Measurements from ENCODE around the gene ENO4. TPM values are rescaled to one million over a fixed set of nuclear protein-coding genes. Genes with fewer than 3 reads are reported as not detected.

ENO4 gene
- polyA plus RNA-seq, 1 of the 3 experiments (the other 2 are of a cell fraction) = 0.36 TPM

GRCh38 chr10:116848944-116849247 is 403 bp upstream of the ENO4 start:
- peak overlapping the region; percentile 77 for H3K9ac ChIP-seq
- ChIA-PET CTCF (interaction anchor here (0.8 to 1.3 kb wide), 8 partner anchors 12 to 666 kb away, joined by 3 to 7 read pairs (median 4); no protein-coding TSS in a partner anchor), POLR2A (interaction anchor here (1.3 to 1.7 kb wide), 2 partner anchors 13 to 156 kb away, joined by 4 read pairs; partner anchors contain the start of gene SHTN1)
- no peak for DNase-seq
- peak overlapping the region; percentile 98 for H2AFZ ChIP-seq (ENCODE audit: low read depth)
- no peaks in the 10 kb centered on the region for H3K9me2 ChIP-seq
- H3K4me3 ChIP-seq (ENCODE audit: low read depth in 2 of 2, low read length in 1 of 2) = peak overlapping the region; percentile 67 to 74
- no peaks in the 10 kb centered on the region for H3K79me2 ChIP-seq (ENCODE audit: insufficient read depth)
- H3K4me1 ChIP-seq (ENCODE audit: control insufficient read depth in 1 of 2, insufficient read depth in 2 of 2, low read depth in 1 of 2, low read length in 1 of 2) = peaks cover 0 to 11% of the 10 kb centered on the region in 2 experiments; a peak in 1 of 4 replicates
- H3K36me3 ChIP-seq (replicated peaks in 1 of 2; ENCODE audit: control insufficient read depth in 1 of 2, insufficient read depth in 2 of 2, low read length in 1 of 2) = no peaks in the 10 kb centered on the region
- H4K20me1 ChIP-seq (ENCODE audit: insufficient read depth) = no peaks in the 10 kb centered on the region
- WGBS (ENCODE audit: low lambda C conversion rate) = 6% methylated on average over 22 of the region's 23 CpGs
- TF ChIP-seq JUND (IDR thresholded peaks at IDR 0.05) = no peak
- TF ChIP-seq FOXM1 (IDR thresholded peaks at IDR 0.05; ENCODE audit: low read depth) = no peak
- no peak for TF ChIP-seq MEF2A (IDR thresholded peaks at IDR 0.05; ENCODE audit: borderline replicate concordance, low read depth)
- TF ChIP-seq MXI1 (IDR thresholded peaks at IDR 0.05; ENCODE audit: low read depth, low read length) = no peak
- no peak for TF ChIP-seq EZH2phosphoT487 (IDR thresholded peaks at IDR 0.05; ENCODE audit: borderline replicate concordance, low read depth)
- TF ChIP-seq GATA2 (CRISPR knock-in tag; IDR thresholded peaks at IDR 0.05) = no peak
- TF ChIP-seq SMC3 (IDR thresholded peaks at IDR 0.05; ENCODE audit: low read depth, low read length) = no peak
- no peak for TF ChIP-seq YY1 (IDR thresholded peaks at IDR 0.05; ENCODE audit: low read depth)
- no peak for TF ChIP-seq RCOR1 (IDR thresholded peaks at IDR 0.05; ENCODE audit: low read length)
- TF ChIP-seq SIN3A (IDR thresholded peaks at IDR 0.05; ENCODE audit: borderline replicate concordance, low read depth, low read length) = no peak
- no peak for TF ChIP-seq USF1 (IDR thresholded peaks at IDR 0.05; ENCODE audit: borderline replicate concordance, low read depth)
- H3K27me3 ChIP-seq (ENCODE audit: insufficient read depth) = no peaks in the 10 kb centered on the region
- H3K9me3 ChIP-seq = no peaks in the 10 kb centered on the region
- H3F3A ChIP-seq (replicated peaks; ENCODE audit: insufficient read depth) = no peaks in the 10 kb centered on the region
- peak overlapping the region; percentile 9 to 72; a peak in 2 of 4 replicates for H3K27ac ChIP-seq (ENCODE audit: low read depth in 2 of 2, low read length in 1 of 2)
- H3K4me2 ChIP-seq = peak overlapping the region; percentile 87

- H3K9me3 ChIP-seq = no peaks in the 10 kb centered on the region
- H3K4me2 ChIP-seq = peak overlapping the region; percentile 87; the same call in 1 of the 2 replicates
- no peaks in the 10 kb centered on the region for H3K79me2 ChIP-seq (ENCODE audit: insufficient read depth)
- H4K20me1 ChIP-seq (ENCODE audit: insufficient read depth) = no peaks in the 10 kb centered on the region
- H3K9ac ChIP-seq = no peak overlapping the region; the same call in 1 of the 2 replicates
- ChIA-PET POLR2A (interaction anchor here (1.3 to 1.7 kb wide), 2 partner anchors 14 to 155 kb away, joined by 4 read pairs; partner anchors contain the start of gene SHTN1), CTCF (interaction anchor here (1.3 kb wide), 1 partner anchor 325 kb away, joined by 7 read pairs; no protein-coding TSS in a partner anchor)
- TF ChIP-seq YY1 (IDR thresholded peaks at IDR 0.05; ENCODE audit: low read depth) (no peak), TCF12 (IDR thresholded peaks at IDR 0.05) (no peak), POLR2AphosphoS5 (IDR thresholded peaks at IDR 0.05; ENCODE audit: low read depth, low read length) (no peak), PBX3 (IDR thresholded peaks at IDR 0.05) (no peak), CTCF (IDR thresholded peaks at IDR 0.05) (no peak), JUND (IDR thresholded peaks at IDR 0.05) (no peak), USF2 (IDR thresholded peaks at IDR 0.05; ENCODE audit: borderline replicate concordance, low read depth, low read length) (no peak), RCOR1 (IDR thresholded peaks at IDR 0.05; ENCODE audit: low read length) (no peak), NRF1 (IDR thresholded peaks at IDR 0.05; ENCODE audit: low read depth, low read length) (no peak), FOXM1 (IDR thresholded peaks at IDR 0.05; ENCODE audit: low read depth) (no peak), USF1 (IDR thresholded peaks at IDR 0.05; ENCODE audit: borderline replicate concordance, low read depth) (no peak), RAD21 (IDR thresholded peaks at IDR 0.05; ENCODE audit: low read length) (no peak), TEAD4 (IDR thresholded peaks at IDR 0.05; ENCODE audit: borderline replicate concordance, insufficient read depth) (no peak), NFIC (IDR thresholded peaks at IDR 0.05; ENCODE audit: borderline replicate concordance) (no peak), TAF1 (IDR thresholded peaks at IDR 0.05; ENCODE audit: borderline replicate concordance, low read depth, low read length) (no peak), CHD2 (IDR thresholded peaks at IDR 0.05; ENCODE audit: low read length, partially characterized antibody) (no peak)
- H3K4me1 ChIP-seq (ENCODE audit: control insufficient read depth in 1 of 2, insufficient read depth in 2 of 2, low read depth in 1 of 2, low read length in 1 of 2) = peaks cover 0 to 11% of the 10 kb centered on the region in 2 experiments; a peak in 1 of 4 replicates
- peak overlapping the region in 1 of 2 experiments; percentile 74; a peak in 1 of 4 replicates for H3K4me3 ChIP-seq (ENCODE audit: low read depth in 2 of 2, low read length in 1 of 2)
- H3K36me3 ChIP-seq (replicated peaks in 1 of 2; ENCODE audit: control insufficient read depth in 1 of 2, insufficient read depth in 2 of 2, low read length in 1 of 2) = no peaks in the 10 kb centered on the region
- no peak for DNase-seq
- peak overlapping the region; percentile 98; the same call in 1 of the 2 replicates for H2AFZ ChIP-seq (ENCODE audit: low read depth)
- H3K9me2 ChIP-seq = no peaks in the 10 kb centered on the region
- no peak overlapping the region; a peak in 1 of 4 replicates for H3K27ac ChIP-seq (ENCODE audit: low read depth in 2 of 2, low read length in 1 of 2)
- WGBS (ENCODE audit: low lambda C conversion rate) = 83% methylated on average over 10 of the region's 10 CpGs
- H3K27me3 ChIP-seq (ENCODE audit: insufficient read depth) = no peaks in the 10 kb centered on the region
- H3F3A ChIP-seq (replicated peaks; ENCODE audit: insufficient read depth) = no peaks in the 10 kb centered on the region
These were observed 836 bp downstream of the ENO4 start for GRCh38 chr10:116850058-116850611.
